T-cell (primary cell): ENCODE measurements around the gene SETD5. TPM values are rescaled to one million over a fixed set of nuclear protein-coding genes. Genes with fewer than 3 reads are reported as not detected.

Source experiments
- ATAC-seq, 4 experiments: fragments of 200-7000 bp in 3 of 4; fragments of 150-1000 bp in 1 of 4; cut with Tn5 transposase; replicated peaks in 1 of 4; 1 replicate in 3 of 4; 2 replicates in 1 of 4; pipeline ENCODE4 v1.10.0; 2021; ENCODE audit warnings: moderate library complexity in 3 of 4, mild to moderate bottlenecking in 2 of 4, moderate number of reproducible peaks in 1 of 4
- CTCF ChIA-PET, 2 donors: fragments of 300-600 bp; sonication (Branson Sonifier 250); formaldehyde crosslinking; loops; one replicate each; lab custom pipeline; 2022; ENCODE audit warnings: antibody characterized with exemption in 2 of 2; lab: Charles Lee
- POLR2A ChIA-PET, 2 donors: fragments of 300-600 bp; sonication (Branson Sonifier 250); formaldehyde crosslinking; loops; one replicate each; lab custom pipeline; 2022; ENCODE audit warnings: antibody characterized with exemption in 2 of 2; lab: Charles Lee
- DNase-seq, 35 experiments: peaks; one replicate each; pipeline versions ENCODE4 v3.0.0 to v3.0.0-alpha.2; 2013 to 2023
- H3K27ac ChIP-seq: one replicate; pipeline ENCODE4 v1.5.1; 2013; ENCODE audit warnings: low read length
- H3K27me3 ChIP-seq, 2 experiments: replicated peaks in 1 of 2; 1 replicate in 1 of 2; 2 replicates in 1 of 2; pipeline versions ENCODE4 v1.6.1 to v1.7.0; 2013; ENCODE audit warnings: low read length in 1 of 2, mixed read lengths in 1 of 2; ENCODE audit not compliant: control insufficient read depth in 2 of 2, insufficient read depth in 2 of 2; ENCODE audit errors: extremely low read depth in 1 of 2
- H3K36me3 ChIP-seq, 2 donors: 1 replicate in 1 of 2; 2 replicates in 1 of 2; pipeline versions ENCODE4 v1.6.1 to v1.7.0; 2013; ENCODE audit warnings: low read length in 1 of 2; ENCODE audit not compliant: control insufficient read depth in 2 of 2, insufficient read depth in 1 of 2; ENCODE audit errors: extremely low read depth in 1 of 2
- H3K4me1 ChIP-seq, 2 experiments: 1 replicate in 1 of 2; 2 replicates in 1 of 2; pipeline versions ENCODE4 v1.6.1 to v1.7.0; 2013; ENCODE audit warnings: low read length in 2 of 2, mixed read lengths in 1 of 2; ENCODE audit not compliant: insufficient read depth in 2 of 2, control insufficient read depth in 1 of 2; ENCODE audit errors: extremely low read depth in 1 of 2
- H3K4me3 ChIP-seq, 2 donors: 1 replicate in 1 of 2; 2 replicates in 1 of 2; pipeline versions ENCODE4 v1.5.1 to v1.7.0; 2013; ENCODE audit warnings: mild to moderate bottlenecking in 2 of 2, low read length in 1 of 2, moderate library complexity in 1 of 2; ENCODE audit not compliant: control insufficient read depth in 1 of 2; ENCODE audit errors: extremely low read depth in 1 of 2
- H3K9me3 ChIP-seq: 2 replicates; pipeline ENCODE4 v1.7.0; 2013
- H3K27ac Mint-ChIP-seq, 2 donors: one replicate each; pipeline ENCODE4 v1.8.0; 2020 to 2021; ENCODE audit warnings: mild to moderate bottlenecking in 2 of 2, mixed read lengths in 2 of 2
- H3K27me3 Mint-ChIP-seq, 2 donors: one replicate each; pipeline ENCODE4 v1.8.0; 2021 to 2022; ENCODE audit warnings: mixed read lengths in 2 of 2
- H3K36me3 Mint-ChIP-seq: one replicate; pipeline ENCODE4 v1.8.0; 2021; ENCODE audit warnings: mixed read lengths
- H3K4me1 Mint-ChIP-seq, 3 donors: one replicate each; pipeline ENCODE4 v1.8.0; 2020 to 2022; ENCODE audit warnings: mixed read lengths in 3 of 3, mild to moderate bottlenecking in 1 of 3
- H3K4me3 Mint-ChIP-seq, 3 donors: one replicate each; pipeline ENCODE4 v1.8.0; 2020 to 2022; ENCODE audit warnings: mild to moderate bottlenecking in 3 of 3, mixed read lengths in 3 of 3, moderate library complexity in 3 of 3
- H3K9me3 Mint-ChIP-seq, 3 donors: one replicate each; pipeline ENCODE4 v1.8.0; 2020 to 2022; ENCODE audit warnings: mixed read lengths in 3 of 3
- WGBS: methylation state at CpG from one replicate; pipeline ENCODE4 v1.1.5; 2013; ENCODE audit warnings: missing lambda C conversion rate; ENCODE audit not compliant: insufficient coverage; 5-methylcytosine and 5-hydroxymethylcytosine counted together
- total RNA-seq, 35 experiments: library from RNA in 6 of 35; stranded (reverse) in 6 of 35; fragments of 120-200 nt in 1 of 35; gene quantifications; one replicate each; pipeline versions ENCODE4 v1.2.1 to v1.2.4 and lab custom pipeline; 2013 to 2026

SETD5 gene
- total RNA-seq (100 to 1,000 TPM; 119 to 131 (median 125) TPM), total RNA-seq (lab: John Stamatoyannopoulos, UW) (84.0 to 194 (median 141) reads per million in 29 experiments)
- total RNA-seq (2013): 73.8 TPM

GRCh38 chr3:9397332-9397905 lies at the start of gene SETD5:
Gene SETD5, plus strand, starts transcription at chr3:9397615. Its CDS starts 31,324 bp downstream, at chr3:9428939.
- Mint-ChIP-seq H3K9me3 (no peaks in the 10 kb centered on the region), H3K27me3 (no peaks in the 10 kb centered on the region), H3K27ac (peak within 1 kb of the TSS; percentile 97 to 98), H3K36me3 (peaks cover 10% of the 10 kb centered on the region), H3K4me1 (peaks cover 73 to 79% (median 75%) of the 10 kb centered on the region in 3 donors), H3K4me3 (peak within 1 kb of the TSS; percentile 95 to 100 (median 98))
- ChIA-PET POLR2A (interaction anchor here (0.6 to 3.7 kb wide), 5 partner anchors 8 to 35 kb away, joined by 4 to 47 read pairs (median 4); partner anchors contain the start of gene THUMPD3 (in 1 of the 2)), CTCF (interaction anchor here in 1 of 2 donors (2.3 kb wide), 1 partner anchor 34 kb away, joined by 24 read pairs; the partner anchor contains the start of gene THUMPD3)
- no peaks in the 10 kb centered on the region for H3K27me3 ChIP-seq
- under 1% methylated on average over 48 of the region's 63 CpGs for WGBS
- H3K4me3 ChIP-seq: peak within 1 kb of the TSS; percentile 82 to 91
- H3K4me1 ChIP-seq: peaks cover 48 to 58% of the 10 kb centered on the region in 2 experiments
- peaks cover 3 to 22% of the 10 kb centered on the region in 2 donors for H3K36me3 ChIP-seq
- H3K27ac ChIP-seq: peak within 1 kb of the TSS; percentile 95
- DNase-seq (peak; percentile 97 to 100 (median 99)), ATAC-seq (peak; percentile 66 to 71 (median 70))
- no peaks in the 10 kb centered on the region for H3K9me3 ChIP-seq

GRCh38 chr3:9347887-9348286 lies 49.5 kb upstream of the SETD5 start:
- no peaks in the 10 kb centered on the region for H3K27me3 ChIP-seq
- no peaks in the 10 kb centered on the region for H3K36me3 Mint-ChIP-seq
- CTCF ChIA-PET: no interaction called here
- H3K27ac Mint-ChIP-seq: no peak overlapping the region
- H3K4me3 Mint-ChIP-seq: no peak overlapping the region
- no peaks in the 10 kb centered on the region for H3K27me3 Mint-ChIP-seq
- ATAC-seq: no peak
- POLR2A ChIA-PET: no interaction called here
- H3K9me3 Mint-ChIP-seq: no peaks in the 10 kb centered on the region
- no peaks in the 10 kb centered on the region for H3K36me3 ChIP-seq
- no peaks in the 10 kb centered on the region for H3K9me3 ChIP-seq
- no peak overlapping the region for H3K27ac ChIP-seq
- H3K4me1 ChIP-seq: no peaks in the 10 kb centered on the region
- H3K4me1 Mint-ChIP-seq: peaks cover 0 to 1% (median 0%) of the 10 kb centered on the region in 3 donors
- WGBS: no CpG with 5 or more reads among the region's 2 CpGs
- no peak overlapping the region for H3K4me3 ChIP-seq
- DNase-seq: no peak

- H3K4me3 Mint-ChIP-seq: no peak overlapping the region
- no peak overlapping the region for H3K4me3 ChIP-seq
- H3K9me3 Mint-ChIP-seq: no peaks in the 10 kb centered on the region
- no CpG with 5 or more reads among the region's 2 CpGs for WGBS
- H3K36me3 ChIP-seq: no peaks in the 10 kb centered on the region
- H3K27me3 Mint-ChIP-seq: no peaks in the 10 kb centered on the region
- ChIA-PET CTCF (no interaction called here), POLR2A (interaction anchor here in 1 of 2 donors (0.5 kb wide), 1 partner anchor 76 kb away, joined by 10 read pairs; no protein-coding TSS in a partner anchor)
- no peaks in the 10 kb centered on the region for H3K9me3 ChIP-seq
- H3K27me3 ChIP-seq: no peaks in the 10 kb centered on the region
- H3K36me3 Mint-ChIP-seq: no peaks in the 10 kb centered on the region
- H3K27ac Mint-ChIP-seq: no peak overlapping the region
- ATAC-seq: no peak
- peaks cover 6 to 7% (median 7%) of the 10 kb centered on the region in 3 donors for H3K4me1 Mint-ChIP-seq
- DNase-seq: no peak
- H3K27ac ChIP-seq: no peak overlapping the region
- no peaks in the 10 kb centered on the region for H3K4me1 ChIP-seq
Observed at GRCh38 chr3:9349321-9350117, 47.9 kb upstream of the SETD5 start.

GRCh38 chr3:9351709-9352126 lies 45.7 kb upstream of the SETD5 start:
- CTCF ChIA-PET: interaction anchor here in 1 of 2 donors (0.7 to 2.8 kb wide), 4 partner anchors 43 to 367 kb away, joined by 4 to 14 read pairs (median 4); no protein-coding TSS in a partner anchor
- Histone ChIP-seq H3K9me3 (no peaks in the 10 kb centered on the region), H3K27ac (no peak overlapping the region), H3K36me3 (no peaks in the 10 kb centered on the region), H3K4me1 (no peaks in the 10 kb centered on the region), H3K27me3 (no peaks in the 10 kb centered on the region), H3K4me3 (no peak overlapping the region)
- Mint-ChIP-seq H3K36me3 (no peaks in the 10 kb centered on the region), H3K4me3 (no peak overlapping the region), H3K27me3 (no peaks in the 10 kb centered on the region), H3K27ac (no peak overlapping the region), H3K4me1 (peaks cover 6 to 18% (median 15%) of the 10 kb centered on the region in 3 donors), H3K9me3 (no peaks in the 10 kb centered on the region)
- 100% methylated on average over 1 of the region's 3 CpGs for WGBS
- POLR2A ChIA-PET: interaction anchor here in 1 of 2 donors (0.6 kb wide), 1 partner anchor 11 kb away, joined by 6 read pairs; no protein-coding TSS in a partner anchor
- no peak for ATAC-seq
- no peak for DNase-seq

- WGBS: 11% methylated on average over 1 of the region's 7 CpGs
- H3K36me3 Mint-ChIP-seq: no peaks in the 10 kb centered on the region
- H3K27ac Mint-ChIP-seq: no peak overlapping the region
- Histone ChIP-seq H3K36me3 (no peaks in the 10 kb centered on the region), H3K9me3 (no peaks in the 10 kb centered on the region), H3K27me3 (no peaks in the 10 kb centered on the region), H3K4me3 (no peak overlapping the region), H3K27ac (no peak overlapping the region), H3K4me1 (no peaks in the 10 kb centered on the region)
- H3K4me3 Mint-ChIP-seq: no peak overlapping the region
- H3K9me3 Mint-ChIP-seq: no peaks in the 10 kb centered on the region
- no peaks in the 10 kb centered on the region for H3K27me3 Mint-ChIP-seq
- DNase-seq (peak; percentile 9 to 77 (median 51)), ATAC-seq (peak in 3 of 4 experiments; percentile 61 to 72 (median 62))
- POLR2A ChIA-PET: interaction anchor here (0.5 to 0.8 kb wide), 3 partner anchors 9 to 43 kb away, joined by 3 to 5 read pairs (median 3); partner anchors contain the start of gene THUMPD3 (in 1 of the 2)
- peaks cover 6 to 18% (median 15%) of the 10 kb centered on the region in 3 donors for H3K4me1 Mint-ChIP-seq
- CTCF ChIA-PET: interaction anchor here (0.6 to 3.1 kb wide), 27 partner anchors 10 to 380 kb away, joined by 3 to 30 read pairs (median 4); partner anchors contain the start of genes THUMPD3 (in 2 of the 2) and MTMR14 (in 1 of the 2)
Observed at GRCh38 chr3:9352917-9353752, 44.3 kb upstream of the SETD5 start.
